Measurements from ENCODE around the gene GRPR. TPM values are rescaled to one million over a fixed set of nuclear protein-coding genes. Genes with fewer than 3 reads are reported as not detected.

Gene GRPR
- total RNA-seq, 2 donors from 2014 or later, result 0.37 TPM; not detected in 1

GRCh38 chrX:16137416-16138107, 14.2 kb downstream of the GRPR start:
- Histone ChIP-seq H3K4me3 (no peak overlapping the region), H3K27me3 (no peaks in the 10 kb centered on the region), H3K9me3 (no peaks in the 10 kb centered on the region), H3K4me1 (no peaks in the 10 kb centered on the region), H3K27ac (no peak overlapping the region), H3K36me3 (no peaks in the 10 kb centered on the region)
- no peak for TF ChIP-seq CTCF (IDR thresholded peaks at IDR 0.05)
- DNase-seq (ENCODE audit: low spot score), result no peak

GRCh38 chrX:16138108-16138427, 14.7 kb downstream of the GRPR start:
- no peaks in the 10 kb centered on the region for H3K36me3 ChIP-seq
- no peaks in the 10 kb centered on the region for H3K27me3 ChIP-seq
- no peaks in the 10 kb centered on the region for H3K4me1 ChIP-seq
- no peak for TF ChIP-seq CTCF (IDR thresholded peaks at IDR 0.05)
- no peaks in the 10 kb centered on the region for H3K9me3 ChIP-seq
- DNase-seq (ENCODE audit: low spot score), result no peak
- H3K4me3 ChIP-seq, result no peak overlapping the region
- H3K27ac ChIP-seq, result no peak overlapping the region

- TF ChIP-seq CTCF (IDR thresholded peaks at IDR 0.05), result no peak
- DNase-seq (ENCODE audit: low spot score), result no peak
- Histone ChIP-seq H3K4me3 (no peak overlapping the region), H3K36me3 (no peaks in the 10 kb centered on the region), H3K9me3 (no peaks in the 10 kb centered on the region), H3K4me1 (no peaks in the 10 kb centered on the region), H3K27ac (no peak overlapping the region), H3K27me3 (no peaks in the 10 kb centered on the region)
These were observed 17.1 kb downstream of the GRPR start for GRCh38 chrX:16140448-16140847.

- no peaks in the 10 kb centered on the region for H3K9me3 ChIP-seq
- no peak overlapping the region for H3K27ac ChIP-seq
These were observed 17.6 kb downstream of the GRPR start for GRCh38 chrX:16140983-16141382.

GRCh38 chrX:16141422-16142245, 18.3 kb downstream of the GRPR start:
- TF ChIP-seq CTCF (IDR thresholded peaks at IDR 0.05), result no peak
- no peaks in the 10 kb centered on the region for H3K4me1 ChIP-seq

More at GRCh38 chrX:16140983-16141382, 17.6 kb downstream of the GRPR start:
- H3K4me1 ChIP-seq, result no peaks in the 10 kb centered on the region
- no peak overlapping the region for H3K4me3 ChIP-seq
- H3K36me3 ChIP-seq, result no peaks in the 10 kb centered on the region
- no peak for DNase-seq (ENCODE audit: low spot score)
- TF ChIP-seq CTCF (IDR thresholded peaks at IDR 0.05), result no peak
- no peaks in the 10 kb centered on the region for H3K27me3 ChIP-seq

More at GRCh38 chrX:16141422-16142245, 18.3 kb downstream of the GRPR start:
- Histone ChIP-seq H3K27me3 (no peaks in the 10 kb centered on the region), H3K4me3 (no peak overlapping the region), H3K36me3 (no peaks in the 10 kb centered on the region), H3K27ac (no peak overlapping the region), H3K9me3 (no peaks in the 10 kb centered on the region)
- DNase-seq (ENCODE audit: low spot score), result no peak

Data from right atrium auricular region (tissue), 2 donors.